T-helper 1 cell (primary cell): ENCODE results near the gene SASH3.

Experiments used
- DNase-seq, 5 donors: peaks; one replicate each; pipeline ENCODE4 v3.0.0-alpha.2; 2012 to 2020

Gene SASH3

GRCh38 chrX:129813662-129814368, 34.1 kb downstream of the SASH3 start:
- DNase-seq: no peak

- no peak for DNase-seq
Observed at GRCh38 chrX:129818123-129818522, 38.4 kb downstream of the SASH3 start.

- DNase-seq: peak in 4 of 5 donors; percentile 29 to 65 (median 38)
Observed at GRCh38 chrX:129823115-129823514, 43.4 kb downstream of the SASH3 start.

- DNase-seq: peak in 1 of 5 donors; percentile 18
Observed at GRCh38 chrX:129823522-129823921, 43.8 kb downstream of the SASH3 start.

- DNase-seq: no peak
Observed at GRCh38 chrX:129824620-129825019, 44.9 kb downstream of the SASH3 start.

- DNase-seq: peak in 1 of 5 donors; percentile 12
Observed at GRCh38 chrX:129825746-129826505, 46.2 kb downstream of the SASH3 start.

- DNase-seq: no peak
Observed at GRCh38 chrX:129830494-129830893, 50.7 kb downstream of the SASH3 start.

GRCh38 chrX:129831091-129831885, 51.5 kb downstream of the SASH3 start:
- no peak for DNase-seq

- no peak for DNase-seq
Observed at GRCh38 chrX:129833153-129833990, 53.6 kb downstream of the SASH3 start.

GRCh38 chrX:129836827-129837226, 57.1 kb downstream of the SASH3 start:
- no peak for DNase-seq

GRCh38 chrX:129840344-129840743, 60.6 kb downstream of the SASH3 start:
- no peak for DNase-seq

- no peak for DNase-seq
Observed at GRCh38 chrX:129842510-129843208, 62.9 kb downstream of the SASH3 start.

- DNase-seq: no peak
Observed at GRCh38 chrX:129843209-129843458, 63.4 kb downstream of the SASH3 start.

GRCh38 chrX:129843459-129844306, 63.9 kb downstream of the SASH3 start, which contains the start of gene ZDHHC9:
Gene ZDHHC9, minus strand, starts transcription at chrX:129843886. Its CDS starts 1,941 bp downstream, at chrX:129841945.
- DNase-seq: peak; percentile 70 to 84 (median 76)
